ENCODE measurements around the gene BCAP29. TPM values are rescaled to one million over a fixed set of nuclear protein-coding genes. Genes with fewer than 3 reads are reported as not detected.

Gene BCAP29
- total RNA-seq, 2 donors from 2014 or later, result 63.1 to 71.4 TPM

- H3K4me3 ChIP-seq, result no peak overlapping the region
- no peaks in the 10 kb centered on the region for H3K9me3 ChIP-seq
- no peak for TF ChIP-seq CTCF (IDR thresholded peaks at IDR 0.05)
- no peaks in the 10 kb centered on the region for H3K4me1 ChIP-seq
- no peak overlapping the region for H3K27ac ChIP-seq
- no peaks in the 10 kb centered on the region for H3K27me3 ChIP-seq
- no peak for DNase-seq
- H3K9ac ChIP-seq (ENCODE audit: low read depth in 2 of 2, low read length in 2 of 2), result no peak overlapping the region
- H3K36me3 ChIP-seq, result no peaks in the 10 kb centered on the region
- intact Hi-C loops (cut with DNase I), result no loop called here
Observed at GRCh38 chr7:107622429-107622828, 42.4 kb downstream of the BCAP29 start.

- Histone ChIP-seq H3K27me3 (no peaks in the 10 kb centered on the region), H3K27ac (no peak overlapping the region), H3K9ac (ENCODE audit: low read depth in 2 of 2, low read length in 2 of 2) (no peak overlapping the region), H3K9me3 (no peaks in the 10 kb centered on the region), H3K36me3 (no peaks in the 10 kb centered on the region), H3K4me1 (no peaks in the 10 kb centered on the region), H3K4me3 (no peak overlapping the region)
- no peak for DNase-seq
- intact Hi-C loops (cut with DNase I), result no loop called here
- TF ChIP-seq CTCF (IDR thresholded peaks at IDR 0.05), result no peak
Observed at GRCh38 chr7:107622894-107623293, 42.8 kb downstream of the BCAP29 start.

- intact Hi-C loops (cut with DNase I), result no loop called here
- H3K9ac ChIP-seq (ENCODE audit: low read depth in 2 of 2, low read length in 2 of 2), result no peak overlapping the region
- no peaks in the 10 kb centered on the region for H3K4me1 ChIP-seq
- no peaks in the 10 kb centered on the region for H3K9me3 ChIP-seq
- no peak for DNase-seq
- no peak overlapping the region for H3K27ac ChIP-seq
- no peaks in the 10 kb centered on the region for H3K36me3 ChIP-seq
- H3K27me3 ChIP-seq, result no peaks in the 10 kb centered on the region
- TF ChIP-seq CTCF (IDR thresholded peaks at IDR 0.05), result no peak
- no peak overlapping the region for H3K4me3 ChIP-seq
Observed at GRCh38 chr7:107627002-107627401, 47.0 kb downstream of the BCAP29 start.

GRCh38 chr7:107628461-107629064 lies 48.5 kb downstream of the BCAP29 start:
- Histone ChIP-seq H3K4me3 (no peak overlapping the region), H3K9ac (ENCODE audit: low read depth in 2 of 2, low read length in 2 of 2) (no peak overlapping the region), H3K27ac (no peak overlapping the region), H3K27me3 (no peaks in the 10 kb centered on the region), H3K4me1 (no peaks in the 10 kb centered on the region), H3K36me3 (no peaks in the 10 kb centered on the region), H3K9me3 (no peaks in the 10 kb centered on the region)
- no peak for DNase-seq
- no peak for TF ChIP-seq CTCF (IDR thresholded peaks at IDR 0.05)
- intact Hi-C loops (cut with DNase I), result no loop called here

GRCh38 chr7:107630342-107630741 lies 50.3 kb downstream of the BCAP29 start:
- Histone ChIP-seq H3K9me3 (no peaks in the 10 kb centered on the region), H3K4me1 (no peaks in the 10 kb centered on the region), H3K36me3 (no peaks in the 10 kb centered on the region), H3K27me3 (no peaks in the 10 kb centered on the region), H3K4me3 (no peak overlapping the region), H3K27ac (no peak overlapping the region), H3K9ac (ENCODE audit: low read depth in 2 of 2, low read length in 2 of 2) (no peak overlapping the region)
- no peak for DNase-seq
- intact Hi-C loops (cut with DNase I), result no loop called here
- no peak for TF ChIP-seq CTCF (IDR thresholded peaks at IDR 0.05)
